DMS114 treated with DMSO at 0.1 percent for 48 hours (cell line): Measurements from ENCODE around the gene CDK8.
A peak's percentile ranks its signal among the peaks of the same experiment; 100 is the strongest.
"Not testable (repeated sequence)": the region's sequence is repeated elsewhere in the genome, so short reads cannot be mapped to it uniquely, and the experiment has no call there.

Experiments
- DNase-seq: peaks from one replicate; lab custom pipeline; 2025; ENCODE audit not compliant: unreplicated experiment; lab: John Stamatoyannopoulos, UW

Gene CDK8

GRCh38 chr13:26252006-26252405 is 1.9 kb upstream of the CDK8 start:
- DNase-seq, result not testable (repeated sequence)

DNA sequence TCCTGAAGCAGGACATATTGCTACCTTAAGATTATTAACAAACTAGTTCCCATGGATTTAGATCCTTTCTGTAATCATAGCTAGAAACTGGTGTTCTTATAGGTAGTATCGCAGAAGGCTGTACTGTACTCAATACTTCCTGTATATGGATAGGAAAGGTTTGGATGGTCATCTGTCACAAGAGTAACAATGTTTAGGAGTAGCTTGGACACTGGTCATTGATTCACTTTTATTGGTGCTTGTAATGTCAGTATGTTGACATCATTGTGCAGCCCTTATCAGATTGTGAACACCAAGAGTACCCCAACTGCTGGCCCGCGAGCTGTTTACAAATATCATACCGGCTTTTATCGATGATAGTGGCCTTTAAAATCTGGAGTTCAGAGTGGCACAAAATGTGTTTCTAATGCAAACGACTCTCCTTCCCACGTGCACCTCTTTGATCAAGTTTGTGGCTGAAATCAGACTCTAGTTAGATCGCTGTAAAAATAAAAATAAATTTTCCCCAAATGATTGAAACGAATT is 605 bp upstream of the CDK8 start:
- DNase-seq, result no peak

GRCh38 chr13:26254583-26255111 is 718 bp downstream of the CDK8 start:
- DNase-seq, result peak; percentile 3

GRCh38 chr13:26255115-26255514 is 1.2 kb downstream of the CDK8 start:
- DNase-seq, result no peak

DNA sequence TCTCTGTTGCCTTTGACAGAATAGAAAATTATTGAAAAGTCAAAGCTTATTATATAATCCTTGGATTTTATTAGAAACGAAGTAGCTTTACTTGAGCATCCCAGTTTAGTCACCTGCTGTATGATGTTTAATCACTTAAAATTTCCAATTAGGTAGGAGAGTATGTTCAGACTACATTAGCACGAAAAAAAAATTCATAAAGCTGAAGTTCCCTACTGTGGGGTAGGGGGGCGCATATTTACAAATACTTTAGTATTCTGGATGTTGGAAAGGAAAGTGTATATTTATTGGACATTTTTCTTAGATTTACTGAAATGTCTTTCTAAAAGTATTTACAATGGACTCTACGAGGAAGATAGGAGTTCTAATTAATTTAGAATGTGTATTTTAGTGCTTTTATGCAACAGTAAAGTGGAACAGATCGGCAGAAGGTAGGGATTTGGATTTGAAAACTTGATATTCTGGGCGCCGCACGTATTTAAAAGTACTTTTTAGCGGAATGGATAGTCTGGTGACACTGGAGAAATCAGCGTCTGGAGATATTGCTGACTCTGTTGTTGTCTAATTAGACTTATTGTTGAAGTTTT is 1.9 kb downstream of the CDK8 start:
- DNase-seq, result no peak

GRCh38 chr13:26257049-26257448 is 3.1 kb downstream of the CDK8 start:
- DNase-seq, result no peak

DNA sequence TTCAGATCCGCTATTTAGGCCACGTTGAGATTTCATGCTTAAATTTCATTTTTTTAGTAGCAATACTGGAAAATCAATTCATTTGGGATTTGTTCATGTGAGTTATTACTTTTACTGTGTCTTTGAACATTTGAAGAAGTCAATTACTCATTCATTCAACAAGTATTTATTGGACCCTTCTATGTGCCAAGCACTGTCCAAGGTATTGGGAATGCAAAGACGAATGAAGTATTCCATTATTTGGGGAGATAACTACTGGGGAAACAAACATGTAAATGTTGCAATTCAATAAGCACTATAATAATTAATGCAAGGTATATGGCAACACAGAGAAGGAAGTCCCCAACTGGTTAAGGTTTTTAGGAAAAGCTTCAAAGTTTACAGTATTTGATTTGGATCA is 5.7 kb downstream of the CDK8 start:
- DNase-seq, result no peak

DNA sequence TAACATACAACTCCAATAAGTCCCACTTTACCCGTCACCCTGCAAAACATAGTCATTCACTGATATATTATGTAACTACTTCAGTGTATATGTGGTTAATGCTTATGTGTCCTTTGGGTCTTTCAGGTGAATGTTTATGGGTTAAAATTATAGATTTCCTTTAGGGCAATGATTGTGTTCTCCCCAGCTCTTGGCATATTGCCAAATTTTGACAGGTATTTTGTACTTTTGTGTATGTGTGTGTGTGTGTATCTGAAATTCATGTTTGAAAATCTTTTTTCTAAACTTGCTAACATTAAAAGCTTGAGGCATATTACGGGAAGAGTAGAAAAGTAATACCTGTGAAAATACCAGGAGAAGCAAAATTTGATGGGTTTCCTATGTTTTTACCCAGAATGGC is 8.2 kb downstream of the CDK8 start:
- no peak for DNase-seq

- no peak for DNase-seq
These were observed 12.4 kb downstream of the CDK8 start for GRCh38 chr13:26266311-26266710.

- DNase-seq, result no peak
These were observed 16.8 kb downstream of the CDK8 start for GRCh38 chr13:26270707-26271106.

DNA sequence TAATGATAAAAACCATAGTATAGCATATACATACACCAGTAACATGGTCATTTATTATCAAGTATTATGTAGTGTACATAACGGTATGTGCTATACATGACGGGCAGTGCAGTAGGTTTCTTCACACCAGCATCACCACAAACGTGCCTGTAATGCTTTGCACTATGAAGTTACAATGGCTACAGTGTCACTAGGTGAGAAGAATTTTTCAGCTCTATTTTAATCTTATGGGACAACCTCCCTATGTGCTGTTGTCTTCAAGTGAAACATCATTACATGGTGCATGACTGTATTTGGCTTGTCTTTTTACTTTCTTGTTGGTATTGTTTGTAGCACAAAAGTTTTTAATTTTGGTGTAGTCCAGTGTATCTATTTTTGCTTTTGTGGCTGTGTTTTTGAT is 18.7 kb downstream of the CDK8 start:
- DNase-seq, result no peak

GRCh38 chr13:26280295-26280694 is 26.4 kb downstream of the CDK8 start:
- no peak for DNase-seq

DNA sequence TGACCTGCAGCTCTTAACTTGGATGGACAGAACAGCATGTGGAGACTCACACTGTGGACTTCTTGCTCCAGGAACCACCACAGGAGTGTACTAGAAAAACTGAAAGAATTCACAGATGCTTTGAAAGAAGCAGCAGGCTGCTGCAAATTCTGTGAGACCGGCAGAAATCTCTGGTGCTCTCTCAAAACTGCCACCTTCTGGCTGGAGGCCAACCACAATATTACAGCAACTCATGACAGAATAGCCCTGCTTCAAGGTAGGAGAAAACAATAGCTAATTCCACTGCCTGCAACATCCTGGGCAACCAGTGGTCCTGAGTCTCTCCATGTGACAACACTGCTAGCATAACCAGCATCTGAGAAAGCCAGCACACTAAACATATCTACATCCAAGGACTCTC is 26.9 kb downstream of the CDK8 start:
- DNase-seq, result no peak

DNA sequence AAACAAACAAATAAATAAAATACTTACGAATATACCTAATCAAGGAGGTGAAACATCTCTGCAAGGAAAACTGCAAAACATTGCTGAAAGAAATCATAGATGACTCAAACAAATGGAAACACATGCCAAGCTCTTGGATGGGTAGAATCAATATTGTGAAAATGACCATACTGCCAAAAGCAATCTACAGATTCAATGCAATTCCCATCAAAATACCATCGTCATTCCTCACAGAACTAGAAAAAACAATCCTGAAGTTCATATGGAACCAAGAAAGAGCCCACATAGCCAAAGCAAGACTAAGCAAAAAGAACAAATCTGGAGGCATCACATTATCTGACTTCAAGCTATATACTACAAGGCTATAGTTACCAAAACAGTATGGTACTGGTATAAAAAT is 32.0 kb downstream of the CDK8 start:
- DNase-seq, result not testable (repeated sequence)

DNA sequence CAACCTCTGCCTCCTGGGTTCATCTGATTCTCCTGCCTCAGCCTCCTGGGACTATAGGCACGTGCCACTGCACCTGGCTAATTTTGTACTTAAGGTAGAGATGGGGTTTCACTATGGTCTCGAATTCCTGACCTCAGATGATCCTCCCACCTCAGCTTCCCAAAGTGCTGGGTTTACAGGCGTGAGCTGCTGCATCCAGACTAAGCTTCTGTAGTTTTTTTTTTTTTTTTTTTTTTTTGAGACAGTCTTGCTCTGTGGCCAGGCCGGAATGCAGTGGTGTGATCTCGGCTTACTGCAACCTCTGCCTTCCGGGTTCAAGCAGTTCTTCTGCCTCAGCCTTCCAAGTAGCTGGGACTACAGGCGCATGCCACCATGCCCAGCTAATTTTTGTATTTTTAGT is 34.9 kb downstream of the CDK8 start:
- DNase-seq, result not testable (repeated sequence)

DNA sequence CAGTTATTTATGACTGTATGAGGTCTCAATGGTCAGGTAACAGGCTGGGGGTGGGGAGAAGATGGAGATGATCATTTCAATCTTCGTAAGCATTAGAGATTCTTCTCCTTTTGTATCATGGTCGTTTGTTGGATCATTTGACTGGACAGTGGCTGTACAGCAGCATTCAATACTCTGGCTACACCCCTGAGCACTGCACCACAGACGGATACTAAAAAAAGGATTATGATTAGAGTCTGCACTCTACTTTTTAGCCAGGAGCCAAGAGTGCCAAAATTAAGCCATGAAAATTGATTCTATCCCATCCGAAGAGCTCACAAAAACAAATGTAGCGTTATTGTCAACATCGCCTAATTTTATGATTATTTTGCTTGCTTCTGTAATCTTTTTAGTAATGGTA is 41.9 kb downstream of the CDK8 start:
- no peak for DNase-seq

DNA sequence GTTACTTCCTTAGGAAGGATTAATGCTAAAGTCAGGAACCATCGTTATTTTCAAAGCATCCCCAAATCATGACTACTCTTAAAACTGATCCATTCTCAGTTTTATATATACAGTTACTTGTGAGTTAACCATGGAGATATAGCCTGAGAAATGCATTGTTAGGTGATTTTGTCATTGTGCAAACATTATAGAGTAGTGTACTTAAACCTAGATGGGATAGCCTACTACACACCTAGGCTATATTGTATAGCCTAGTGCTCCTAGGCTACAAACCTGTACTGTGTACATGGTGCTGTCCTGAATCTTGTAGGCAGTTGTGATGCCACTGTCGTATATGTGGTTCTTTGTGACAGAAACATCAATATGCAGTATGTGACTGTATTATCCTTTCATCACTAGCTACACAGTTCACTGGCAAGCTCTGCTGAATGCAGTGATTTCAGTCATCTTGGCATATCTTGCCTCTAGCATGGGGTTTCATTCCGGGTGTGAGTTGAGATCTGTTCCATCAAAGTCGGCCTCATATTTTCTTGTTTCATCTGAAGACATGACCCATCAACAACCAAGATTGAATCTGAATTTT is 45.3 kb downstream of the CDK8 start:
- DNase-seq, result no peak

DNA sequence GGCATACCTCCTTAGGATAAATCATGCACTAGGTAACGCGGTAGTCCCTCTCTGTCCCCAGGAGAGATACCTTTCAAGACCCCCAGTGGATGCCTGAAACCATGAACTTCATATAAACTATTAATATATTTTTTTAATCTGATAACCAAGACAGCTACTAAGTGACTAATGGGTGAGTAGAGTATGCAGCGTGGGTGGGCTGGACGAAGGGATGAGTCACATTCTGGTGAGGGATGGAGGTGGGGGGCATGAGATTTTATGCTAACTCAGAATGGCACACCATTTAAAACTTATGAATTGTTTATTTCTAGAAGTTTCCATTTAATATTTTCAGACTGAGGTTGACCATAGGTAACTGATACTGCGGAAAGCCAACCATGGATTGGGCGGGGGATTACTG is 46.2 kb downstream of the CDK8 start:
- DNase-seq, result no peak

GRCh38 chr13:26305676-26306075 is 51.7 kb downstream of the CDK8 start:
- DNase-seq, result no peak

DNA sequence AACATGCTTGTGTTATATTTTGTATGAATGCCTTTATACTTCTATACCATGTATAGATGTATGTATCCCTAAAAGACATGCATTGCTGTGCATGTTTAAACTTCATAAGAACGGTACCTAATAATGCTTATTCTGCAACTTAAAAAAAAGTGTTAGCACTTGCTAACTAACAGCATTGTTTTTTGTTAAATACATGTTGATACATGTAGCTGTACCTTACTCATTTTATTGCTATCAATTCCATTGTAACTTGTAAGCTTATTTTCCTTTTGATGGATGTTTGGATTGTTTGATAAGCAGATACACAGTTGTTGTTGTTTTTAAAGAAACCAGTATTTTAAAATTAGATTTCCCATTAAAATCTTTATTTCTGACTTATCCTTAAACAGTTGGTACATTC is 53.8 kb downstream of the CDK8 start:
- DNase-seq, result no peak

DNA sequence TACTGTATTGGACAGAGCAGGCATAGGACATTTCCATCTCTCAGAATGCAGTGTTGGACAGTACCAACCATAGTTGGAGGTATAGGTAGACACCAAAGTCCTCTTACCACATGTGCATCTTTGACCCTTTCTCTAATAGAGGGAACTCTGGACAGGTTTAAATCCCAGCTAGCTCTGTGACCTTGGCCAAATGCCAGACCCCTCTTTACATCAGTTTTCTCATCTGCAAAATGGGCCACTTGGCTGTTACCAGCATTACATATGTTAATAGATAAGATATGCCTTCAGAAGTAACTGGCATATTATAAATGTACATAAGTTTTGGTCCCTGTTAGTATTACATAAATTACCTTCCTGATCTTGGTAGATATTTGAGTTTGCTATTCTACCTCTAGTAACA is 54.3 kb downstream of the CDK8 start:
- DNase-seq, result no peak

DNA sequence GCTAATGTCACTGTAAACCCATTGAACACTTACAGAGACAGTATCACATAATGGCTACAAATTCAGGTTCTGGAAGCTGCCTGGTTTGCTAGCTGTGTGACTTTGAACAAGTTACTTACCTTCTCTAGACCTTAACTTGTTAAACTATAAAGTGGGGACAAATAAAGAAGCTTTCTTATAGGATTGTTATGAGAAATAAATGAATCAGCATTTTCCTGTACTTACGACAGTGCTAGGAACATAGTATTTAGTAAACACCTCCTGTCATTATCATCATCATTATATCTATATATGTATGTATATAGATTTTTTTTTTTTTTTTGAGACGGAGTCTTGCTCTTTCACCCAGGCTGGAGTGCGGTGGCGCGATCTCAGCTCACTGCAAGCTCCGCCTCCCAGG is 54.9 kb downstream of the CDK8 start:
- no peak for DNase-seq

GRCh38 chr13:26310003-26310402 is 56.1 kb downstream of the CDK8 start:
- no peak for DNase-seq
